Spinal cord (tissue), 10 donors: Measurements from ENCODE around the gene SLC24A2. TPM values are rescaled to one million over a fixed set of nuclear protein-coding genes. Genes with fewer than 3 reads are reported as not detected.

Source experiments
- DNase-seq, 6 donors: peaks; one replicate each; pipeline versions ENCODE4 v3.0.0 to v3.0.0-alpha.2; 2013 to 2015; ENCODE audit warnings: low spot score in 6 of 6, low read depth in 4 of 6
- H3K27ac ChIP-seq: one replicate; pipeline ENCODE4 v1.5.1; 2013; ENCODE audit warnings: low read depth, low read length, control low read depth
- H3K27me3 ChIP-seq: one replicate; pipeline ENCODE4 v1.6.1; 2013; ENCODE audit warnings: low read length; ENCODE audit not compliant: control insufficient read depth, insufficient read depth
- H3K36me3 ChIP-seq: one replicate; pipeline ENCODE4 v1.6.1; 2013; ENCODE audit warnings: low read length; ENCODE audit not compliant: control insufficient read depth, insufficient read depth
- H3K4me1 ChIP-seq: one replicate; pipeline ENCODE4 v1.6.1; 2013; ENCODE audit warnings: low read length; ENCODE audit not compliant: control insufficient read depth, insufficient read depth
- H3K4me3 ChIP-seq: one replicate; pipeline ENCODE4 v1.5.1; 2013; ENCODE audit warnings: low read depth, low read length, control low read depth
- H3K9me3 ChIP-seq: one replicate; pipeline ENCODE4 v1.6.1; 2013; ENCODE audit warnings: low read length; ENCODE audit not compliant: control insufficient read depth, insufficient read depth
- WGBS: methylation state at CpG from one replicate; pipeline ENCODE4 v1.1.5; 2013; ENCODE audit warnings: missing lambda C conversion rate; ENCODE audit not compliant: insufficient coverage; 5-methylcytosine and 5-hydroxymethylcytosine counted together
- polyA plus RNA-seq, 2 donors: library from polyadenylated mRNA; unstranded; fragments of 120-200 nt; gene quantifications; one replicate each; pipeline ENCODE4 v1.2.1, GENCODE V29; 2013; ENCODE audit not compliant: insufficient read length in 2 of 2
- total RNA-seq, 2 donors: library from RNA; depleted of rRNA in 1 of 2; stranded (reverse); fragments of 120-200 nt in 1 of 2; fragments of >200 nt in 1 of 2; gene quantifications; one replicate each; pipeline versions ENCODE4 v1.2.3 to v1.2.4, GENCODE V29; 2013 to 2014
- donor health status: healthy.

The SLC24A2 gene
- total and polyA plus RNA-seq, 4 donors: 6.8 to 35.7 (median 12.2) TPM

GRCh38 chr9:19800884-19801283, 12.0 kb upstream of the SLC24A2 start:
- WGBS: 92% methylated on average over 6 of the region's 6 CpGs
- H3K27me3 ChIP-seq: no peaks in the 10 kb centered on the region
- H3K27ac ChIP-seq: no peak overlapping the region
- no peaks in the 10 kb centered on the region for H3K9me3 ChIP-seq
- no peaks in the 10 kb centered on the region for H3K36me3 ChIP-seq
- H3K4me1 ChIP-seq: no peaks in the 10 kb centered on the region
- DNase-seq: no peak
- no peak overlapping the region for H3K4me3 ChIP-seq

DNA sequence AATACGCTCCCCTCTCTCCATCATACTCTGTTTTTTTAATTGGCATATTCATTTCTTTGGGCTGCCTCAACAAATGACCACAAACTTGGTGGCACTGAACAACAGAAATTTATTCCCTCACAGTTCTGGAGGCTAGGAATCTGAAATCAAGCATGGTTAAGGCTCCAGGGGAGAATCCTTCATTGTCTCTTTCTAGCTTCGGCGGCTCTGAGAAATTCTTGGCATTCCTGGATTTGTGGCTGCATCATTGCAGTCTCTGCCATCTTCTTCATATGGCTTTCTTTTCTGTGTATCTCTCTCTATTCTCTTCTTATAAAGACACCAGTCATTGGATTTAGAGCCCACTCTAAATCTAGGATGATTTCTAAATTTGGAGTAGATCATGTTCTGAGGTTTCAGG, 10.9 kb upstream of the SLC24A2 start:
- DNase-seq: no peak
- Histone ChIP-seq H3K4me3 (no peak overlapping the region), H3K27me3 (no peaks in the 10 kb centered on the region), H3K4me1 (no peaks in the 10 kb centered on the region), H3K36me3 (no peaks in the 10 kb centered on the region), H3K27ac (no peak overlapping the region), H3K9me3 (no peaks in the 10 kb centered on the region)
- 16% methylated on average over 2 of the region's 3 CpGs for WGBS

GRCh38 chr9:19788152-19788551, 685 bp downstream of the SLC24A2 start:
- H3K4me1 ChIP-seq: peaks cover 11% of the 10 kb centered on the region
- no peak overlapping the region for H3K27ac ChIP-seq
- WGBS: 1% methylated on average over 24 of the region's 24 CpGs
- peak in 2 of 6 donors; percentile 45 to 69 for DNase-seq
- no peaks in the 10 kb centered on the region for H3K36me3 ChIP-seq
- H3K27me3 ChIP-seq: peaks cover 4% of the 10 kb centered on the region
- no peaks in the 10 kb centered on the region for H3K9me3 ChIP-seq
- peak overlapping the region; percentile 39 for H3K4me3 ChIP-seq

- Histone ChIP-seq H3K4me3 (peak overlapping the region; percentile 39), H3K27me3 (peaks cover 4% of the 10 kb centered on the region), H3K9me3 (no peaks in the 10 kb centered on the region), H3K36me3 (no peaks in the 10 kb centered on the region), H3K27ac (no peak overlapping the region), H3K4me1 (peaks cover 11% of the 10 kb centered on the region)
- WGBS: no CpG with 5 or more reads among the region's 4 CpGs
- DNase-seq: no peak
Measured at GRCh38 chr9:19787672-19788071, 1.2 kb downstream of the SLC24A2 start.

DNA sequence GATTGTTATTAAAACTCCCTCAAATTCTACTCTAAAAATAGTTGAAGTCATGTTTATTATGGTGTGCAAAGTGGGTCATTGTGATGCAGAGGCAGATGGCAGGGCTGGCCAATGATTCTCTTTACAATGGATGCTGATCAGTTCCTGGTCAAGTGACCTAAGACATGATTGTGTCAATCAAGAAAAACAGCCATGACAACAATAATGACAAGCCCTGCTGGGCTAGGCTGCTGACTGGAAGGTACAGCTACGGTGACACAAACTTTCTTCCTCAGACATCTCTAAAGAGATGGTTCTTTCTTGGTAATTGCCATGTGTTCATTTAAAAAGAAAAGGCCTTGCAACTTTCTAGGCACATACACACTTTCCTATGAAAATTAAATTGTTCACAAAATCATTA, 3.6 kb downstream of the SLC24A2 start:
- Histone ChIP-seq H3K4me3 (no peak overlapping the region), H3K36me3 (no peaks in the 10 kb centered on the region), H3K27me3 (peaks cover 4% of the 10 kb centered on the region), H3K9me3 (no peaks in the 10 kb centered on the region), H3K27ac (no peak overlapping the region), H3K4me1 (peaks cover 11% of the 10 kb centered on the region)
- no CpG with 5 or more reads among the region's 1 CpG for WGBS
- no peak for DNase-seq

DNA sequence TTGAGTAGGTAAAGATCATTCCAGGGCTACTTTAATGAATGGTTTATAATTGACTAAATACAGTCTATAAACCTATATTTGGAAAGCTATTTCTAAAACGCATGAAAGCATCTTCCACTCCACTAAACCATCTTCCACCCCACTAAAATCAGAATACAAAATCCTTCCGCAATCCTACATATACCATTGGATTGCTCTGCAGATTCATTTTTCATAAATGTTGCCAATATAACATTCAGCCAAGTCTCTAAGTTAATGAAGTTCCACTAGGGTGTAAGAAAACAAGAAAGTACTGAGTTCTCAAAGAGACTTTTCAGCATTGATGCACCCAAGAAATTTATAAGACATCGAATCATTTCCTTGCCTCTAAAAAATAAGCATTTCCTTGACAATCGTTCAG, 4.7 kb downstream of the SLC24A2 start:
- Histone ChIP-seq H3K9me3 (no peaks in the 10 kb centered on the region), H3K36me3 (no peaks in the 10 kb centered on the region), H3K27me3 (peaks cover 4% of the 10 kb centered on the region), H3K27ac (no peak overlapping the region), H3K4me3 (no peak overlapping the region), H3K4me1 (peaks cover 9% of the 10 kb centered on the region)
- no peak for DNase-seq
- WGBS: no CpG with 5 or more reads among the region's 4 CpGs

DNA sequence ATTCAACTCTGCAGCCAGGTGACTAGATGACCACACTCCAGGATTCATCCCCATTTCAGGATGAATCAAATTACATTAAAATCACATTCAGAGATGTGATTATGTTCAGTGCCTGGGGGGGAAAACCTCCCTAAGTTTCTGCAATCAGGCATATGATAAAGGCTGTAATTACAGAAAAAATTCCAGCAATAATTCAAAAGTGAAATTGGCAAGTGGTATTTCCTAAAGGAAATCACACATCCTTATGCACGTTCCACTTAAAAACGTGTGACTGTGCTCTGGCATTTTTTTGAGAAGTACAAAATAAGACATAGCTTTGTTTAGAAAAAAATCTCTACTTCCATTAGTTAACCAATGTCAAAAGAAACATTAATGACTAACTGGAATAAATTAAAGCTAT, 5.3 kb downstream of the SLC24A2 start:
- DNase-seq: no peak
- Histone ChIP-seq H3K27ac (no peak overlapping the region), H3K9me3 (no peaks in the 10 kb centered on the region), H3K4me3 (no peak overlapping the region), H3K4me1 (peaks cover 6% of the 10 kb centered on the region), H3K36me3 (no peaks in the 10 kb centered on the region), H3K27me3 (peaks cover 3% of the 10 kb centered on the region)
- no CpG with 5 or more reads among the region's 2 CpGs for WGBS

DNA sequence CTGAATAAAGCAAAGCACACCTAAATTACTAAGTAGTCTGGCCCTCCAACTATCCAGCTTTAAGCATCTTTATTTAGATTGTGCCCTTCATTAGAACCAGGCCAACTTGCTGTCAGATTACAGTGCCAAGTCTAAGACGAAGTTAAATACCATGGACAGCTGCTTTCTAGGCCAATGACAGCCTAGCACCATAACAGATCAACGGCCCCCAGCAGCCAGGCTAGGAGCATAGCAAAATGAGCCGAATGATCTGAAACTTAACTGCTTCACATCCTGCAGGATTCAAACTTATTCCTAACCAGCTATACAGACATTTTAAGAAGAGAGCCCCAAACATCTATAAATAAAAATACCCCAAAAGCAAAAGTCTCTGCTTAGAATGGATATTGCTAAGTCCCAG, 6.8 kb downstream of the SLC24A2 start:
- DNase-seq: peak in 3 of 6 donors; percentile 42 to 82 (median 74)
- H3K4me3 ChIP-seq: no peak overlapping the region
- H3K9me3 ChIP-seq: no peaks in the 10 kb centered on the region
- WGBS: 17% methylated on average over 2 of the region's 3 CpGs
- H3K27ac ChIP-seq: no peak overlapping the region
- H3K27me3 ChIP-seq: no peaks in the 10 kb centered on the region
- H3K4me1 ChIP-seq: no peaks in the 10 kb centered on the region
- no peaks in the 10 kb centered on the region for H3K36me3 ChIP-seq

- no CpG with 5 or more reads among the region's 2 CpGs for WGBS
- Histone ChIP-seq H3K4me1 (no peaks in the 10 kb centered on the region), H3K4me3 (no peak overlapping the region), H3K27ac (no peak overlapping the region), H3K9me3 (no peaks in the 10 kb centered on the region), H3K36me3 (no peaks in the 10 kb centered on the region), H3K27me3 (no peaks in the 10 kb centered on the region)
- DNase-seq: peak in 3 of 6 donors; percentile 25 to 44 (median 43)
Measured at GRCh38 chr9:19781240-19781639, 7.6 kb downstream of the SLC24A2 start.

DNA sequence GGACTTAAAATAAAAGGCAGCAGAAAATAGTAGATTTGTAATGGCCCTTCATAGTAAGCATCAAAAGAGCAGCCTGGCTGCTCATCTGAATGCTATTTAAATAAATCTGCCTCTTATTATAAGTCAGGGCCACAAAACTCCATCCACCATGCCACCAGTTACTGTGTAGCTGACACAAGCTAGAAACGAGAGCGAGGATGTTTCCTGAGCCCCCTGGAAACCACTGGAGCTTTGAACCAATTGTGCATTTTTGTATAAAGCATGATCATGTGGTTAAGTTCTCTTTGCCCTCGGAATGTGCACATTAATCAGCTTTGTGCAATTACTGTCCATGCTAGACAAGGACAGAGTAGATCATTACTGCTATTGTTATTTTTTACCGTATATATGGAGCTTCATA, 17.4 kb downstream of the SLC24A2 start:
- Histone ChIP-seq H3K4me1 (no peaks in the 10 kb centered on the region), H3K27me3 (no peaks in the 10 kb centered on the region), H3K36me3 (no peaks in the 10 kb centered on the region), H3K9me3 (no peaks in the 10 kb centered on the region), H3K27ac (no peak overlapping the region), H3K4me3 (no peak overlapping the region)
- DNase-seq: peak in 1 of 6 donors; percentile 46
- no CpG with 5 or more reads among the region's 4 CpGs for WGBS
